Thymus (tissue), 11 donors: ENCODE results near the gene FAM89A. TPM values are rescaled to one million over a fixed set of nuclear protein-coding genes. Genes with fewer than 3 reads are reported as not detected.
"Not testable (repeated sequence)": the region's sequence is repeated elsewhere in the genome, so short reads cannot be mapped to it uniquely, and the experiment has no call there.

Experiments used
- DNase-seq, 9 donors: peaks; one replicate each; pipeline ENCODE4 v3.0.0-alpha.2; 2013; ENCODE audit warnings: low spot score in 9 of 9, low read depth in 6 of 9, missing footprints in 1 of 9
- H3K27ac ChIP-seq, 2 donors: one replicate each; pipeline ENCODE4 v1.5.1; 2013; ENCODE audit warnings: control low read depth in 1 of 2, low read depth in 1 of 2, low read length in 1 of 2, mild to moderate bottlenecking in 1 of 2, moderate library complexity in 1 of 2
- H3K27me3 ChIP-seq, 2 donors: one replicate each; pipeline ENCODE4 v1.5.1; 2013; ENCODE audit warnings: low read length in 1 of 2; ENCODE audit not compliant: control insufficient read depth in 2 of 2, insufficient read depth in 1 of 2
- H3K36me3 ChIP-seq, 2 donors: one replicate each; pipeline ENCODE4 v1.5.1; 2013; ENCODE audit warnings: low read length in 1 of 2, mild to moderate bottlenecking in 1 of 2, moderate library complexity in 1 of 2; ENCODE audit not compliant: control insufficient read depth in 2 of 2, insufficient read depth in 2 of 2
- H3K4me1 ChIP-seq, 2 donors: one replicate each; pipeline ENCODE4 v1.5.1; 2013; ENCODE audit warnings: low read length in 2 of 2; ENCODE audit not compliant: control insufficient read depth in 2 of 2, insufficient read depth in 2 of 2
- H3K4me3 ChIP-seq, 2 donors: one replicate each; pipeline ENCODE4 v1.5.1; 2013; ENCODE audit warnings: low read length in 2 of 2, control low read depth in 1 of 2, mild to moderate bottlenecking in 1 of 2
- H3K9me3 ChIP-seq, 2 donors: one replicate each; pipeline ENCODE4 v1.5.1; 2013; ENCODE audit warnings: low read length in 1 of 2, mild to moderate bottlenecking in 1 of 2; ENCODE audit not compliant: control insufficient read depth in 2 of 2, insufficient read depth in 1 of 2
- WGBS: extraction: QIAGEN DNeasy Blood & Tissue Kit; methylation state at CpG from one replicate; pipeline ENCODE4 v1.1.7; 2013; 5-methylcytosine and 5-hydroxymethylcytosine counted together
- polyA plus RNA-seq: library from polyadenylated mRNA; stranded (reverse); fragments of 200-250 nt; gene quantifications from one replicate; pipeline ENCODE4 v1.2.3, GENCODE V29; 2013
- total RNA-seq: library from RNA; stranded (reverse); fragments of 120-200 nt; gene quantifications from one replicate; pipeline ENCODE4 v1.2.4, GENCODE V29; 2013
- donor health status: healthy.

Gene FAM89A
- total and polyA plus RNA-seq, 2 donors, result 3.7 to 12.3 TPM

DNA sequence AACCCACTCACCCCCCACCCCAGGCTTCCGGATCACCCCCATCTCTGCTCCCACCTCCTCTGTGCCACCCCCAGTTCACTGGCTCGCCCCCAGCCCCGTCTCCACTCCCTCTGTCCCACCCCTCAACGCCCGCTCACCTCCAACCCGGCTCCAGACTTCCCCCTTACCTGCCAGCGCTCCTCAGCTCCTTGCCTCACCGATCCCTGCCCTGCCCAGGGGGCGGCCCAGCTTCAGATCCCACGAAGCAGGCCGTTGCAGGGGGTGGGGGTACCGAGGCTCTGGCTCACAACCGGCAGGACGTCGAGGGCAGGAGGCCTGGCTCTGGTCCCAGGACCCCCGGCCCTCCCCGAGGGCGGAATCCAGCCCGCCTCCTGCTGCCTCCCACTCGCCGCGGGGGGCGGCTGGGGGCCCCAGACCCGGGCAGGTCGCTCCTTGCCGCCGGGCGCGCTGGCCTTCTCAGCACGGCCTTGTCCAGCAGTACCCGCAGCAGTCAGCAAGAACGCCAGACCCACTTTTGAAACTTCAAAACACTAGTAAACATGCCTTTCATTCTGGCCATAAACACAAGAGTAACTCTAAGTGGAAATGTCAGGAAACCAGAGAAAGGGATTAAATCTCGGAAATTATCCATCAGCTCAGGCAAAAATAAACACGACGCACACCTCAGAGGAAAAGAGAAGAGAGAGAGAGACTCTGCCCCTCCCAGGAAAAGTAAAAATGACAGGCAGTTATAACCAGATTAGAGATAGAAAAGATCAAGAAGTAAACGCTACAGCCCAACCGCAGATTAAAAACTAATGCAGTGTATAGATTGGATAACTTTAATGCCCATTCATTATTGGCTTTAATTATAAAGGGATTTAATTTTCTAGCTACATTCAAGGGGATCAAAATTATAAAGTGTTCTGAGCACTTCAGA is 1.0 kb upstream of the FAM89A start:
- H3K4me3 ChIP-seq, result peak overlapping the region; percentile 48 to 74
- peaks cover 0 to 22% of the 10 kb centered on the region in 2 donors for H3K4me1 ChIP-seq
- no peaks in the 10 kb centered on the region for H3K9me3 ChIP-seq
- no peaks in the 10 kb centered on the region for H3K36me3 ChIP-seq
- peaks cover 30 to 59% of the 10 kb centered on the region in 2 donors for H3K27me3 ChIP-seq
- 20% methylated on average over 37 of the region's 37 CpGs for WGBS
- no peak overlapping the region for H3K27ac ChIP-seq
- DNase-seq, result peak in 1 of 9 donors; percentile 10

DNA sequence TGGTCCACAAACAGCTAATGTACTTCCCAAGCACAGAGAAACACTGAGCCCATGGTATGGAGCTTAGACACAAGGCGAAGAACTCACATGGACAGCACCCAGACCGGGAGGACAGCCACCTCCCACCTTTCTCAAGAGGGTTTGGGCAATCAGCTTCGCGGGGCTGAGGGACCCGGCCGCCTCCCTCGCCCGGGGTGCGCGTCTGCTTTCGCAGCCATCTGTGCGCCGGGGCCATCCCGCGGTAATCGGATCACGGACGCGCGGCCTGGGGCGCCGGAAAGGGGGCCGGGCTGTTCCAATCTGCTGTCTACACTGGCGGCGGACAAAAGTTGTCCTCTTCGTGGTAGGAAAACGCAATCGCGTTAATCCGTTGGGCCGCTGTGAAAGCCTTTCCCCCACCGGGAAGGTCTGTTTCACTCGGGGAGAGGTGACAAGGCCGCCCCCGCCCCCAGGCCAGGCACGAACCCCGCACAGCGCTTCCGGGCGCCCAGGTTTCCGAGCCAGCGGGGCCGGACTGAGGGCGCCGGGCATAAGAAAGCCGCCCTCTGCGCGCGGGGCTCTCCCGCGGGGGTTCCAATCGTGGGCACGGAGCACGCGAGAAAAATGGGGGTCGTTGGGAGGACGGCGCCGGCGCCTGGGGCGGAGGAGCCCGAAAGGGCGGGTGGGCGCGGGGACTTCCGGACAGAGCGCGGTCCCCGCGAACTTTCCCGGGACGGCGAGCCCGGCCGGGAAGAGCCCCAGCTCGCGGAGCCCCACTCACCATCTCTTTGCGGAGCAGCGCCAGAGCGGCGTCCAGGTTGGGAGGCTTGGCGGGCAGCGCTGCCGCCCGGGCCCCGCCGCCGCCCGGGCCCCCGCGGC is 664 bp downstream of the FAM89A start:
- Histone ChIP-seq H3K27me3 (peaks cover 30 to 55% of the 10 kb centered on the region in 2 donors), H3K9me3 (no peaks in the 10 kb centered on the region), H3K4me1 (peaks cover 0 to 22% of the 10 kb centered on the region in 2 donors), H3K36me3 (no peaks in the 10 kb centered on the region), H3K4me3 (peak overlapping the region; percentile 55 to 74), H3K27ac (no peak overlapping the region)
- peak in 3 of 9 donors; percentile 22 to 50 (median 27) for DNase-seq
- WGBS, result under 1% methylated on average over 91 of the region's 91 CpGs

DNA sequence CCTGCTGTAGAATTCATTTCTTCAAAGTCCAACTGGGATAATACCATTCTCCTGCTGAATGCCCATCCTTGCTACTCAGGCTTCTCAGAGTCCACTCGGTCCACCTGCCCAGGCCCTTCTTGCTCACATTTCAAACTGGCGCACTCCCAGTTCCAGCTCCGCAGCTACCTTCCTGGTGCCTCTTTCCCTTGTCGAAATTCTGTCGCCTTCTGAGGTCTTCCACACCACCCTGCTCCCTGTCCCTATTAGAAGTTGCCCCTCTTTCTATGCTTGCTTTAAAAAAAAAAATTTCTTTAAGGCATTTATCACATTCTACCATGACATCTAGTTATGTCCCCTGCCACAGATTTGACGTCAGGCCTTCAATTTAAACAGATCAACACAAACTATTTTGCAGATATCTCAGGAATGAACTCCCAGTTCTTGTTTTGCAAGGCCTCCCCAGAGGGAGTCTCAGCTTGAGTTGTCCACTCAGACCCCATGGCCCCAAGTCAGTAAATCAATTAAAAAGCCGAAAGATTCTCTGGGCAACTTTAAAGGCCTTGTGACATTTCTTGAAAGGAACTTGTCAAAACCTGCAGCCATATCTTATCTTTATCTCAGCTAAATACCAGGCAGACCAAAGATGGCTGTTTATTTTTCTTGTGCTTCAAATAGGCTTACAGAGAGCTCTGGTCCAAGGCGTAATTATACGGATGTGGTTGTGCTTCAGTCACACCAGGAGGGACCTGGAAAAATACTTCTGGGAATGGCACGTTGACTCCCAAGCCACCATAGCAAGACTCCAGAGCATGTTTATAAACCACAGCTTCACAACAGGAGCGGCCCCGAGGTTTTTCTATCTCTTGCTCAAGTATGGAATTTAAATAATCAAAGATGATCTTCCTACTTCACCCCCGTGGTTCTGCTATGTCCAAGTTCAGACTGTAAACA is 2.2 kb downstream of the FAM89A start:
- Histone ChIP-seq H3K4me1 (peaks cover 0 to 24% of the 10 kb centered on the region in 2 donors), H3K36me3 (no peaks in the 10 kb centered on the region), H3K4me3 (no peak overlapping the region), H3K27me3 (peaks cover 30 to 52% of the 10 kb centered on the region in 2 donors), H3K27ac (no peak overlapping the region), H3K9me3 (no peaks in the 10 kb centered on the region)
- DNase-seq, result no peak
- 96% methylated on average over 13 of the region's 13 CpGs for WGBS

DNA sequence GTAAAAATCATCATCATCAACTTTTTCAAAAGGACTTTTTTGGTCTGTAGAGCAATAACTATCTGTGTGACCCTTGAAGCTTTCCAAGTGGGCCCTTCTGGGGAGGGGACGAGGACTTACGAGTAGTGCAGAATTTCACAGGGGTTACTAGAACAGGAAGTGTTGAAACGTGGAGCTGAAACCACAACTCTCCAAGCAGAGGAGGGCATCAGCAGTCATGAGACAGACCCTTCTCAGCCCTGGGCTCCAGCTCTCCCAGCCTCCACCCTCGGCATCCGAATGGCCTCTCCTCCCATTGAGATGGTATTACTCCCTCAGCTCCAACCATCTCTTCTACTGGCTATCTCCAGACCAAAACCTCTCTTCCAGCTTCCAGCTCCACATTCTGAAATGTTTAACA is 3.6 kb downstream of the FAM89A start:
- peak in 1 of 9 donors; percentile 13 for DNase-seq
- Histone ChIP-seq H3K27me3 (peaks cover 29 to 41% of the 10 kb centered on the region in 2 donors), H3K4me3 (no peak overlapping the region), H3K27ac (no peak overlapping the region), H3K36me3 (no peaks in the 10 kb centered on the region), H3K4me1 (peaks cover 0 to 24% of the 10 kb centered on the region in 2 donors), H3K9me3 (no peaks in the 10 kb centered on the region)
- 12% methylated on average over 5 of the region's 5 CpGs for WGBS

DNA sequence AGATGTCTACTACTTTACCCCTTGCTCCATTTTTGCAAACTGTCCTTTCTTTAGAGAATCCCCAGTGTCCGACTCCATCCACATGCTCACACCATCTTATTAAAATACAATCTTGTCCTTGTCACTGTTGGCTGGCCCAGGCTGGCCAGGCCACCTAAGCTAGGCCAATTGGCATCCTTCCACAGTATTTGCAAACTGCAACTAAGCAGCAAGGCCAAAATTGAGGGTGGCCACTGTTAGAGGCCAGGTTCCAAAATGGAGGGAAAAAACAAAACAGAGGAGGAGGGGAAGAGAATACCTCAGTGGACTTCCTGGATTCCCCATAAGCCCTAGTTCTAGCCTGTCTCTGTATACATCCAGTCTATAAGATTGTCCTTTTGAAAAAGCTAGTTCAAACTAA is 4.3 kb downstream of the FAM89A start:
- Histone ChIP-seq H3K4me1 (peaks cover 0 to 23% of the 10 kb centered on the region in 2 donors), H3K27me3 (peaks cover 22 to 35% of the 10 kb centered on the region in 2 donors), H3K9me3 (no peaks in the 10 kb centered on the region), H3K4me3 (no peak overlapping the region), H3K27ac (no peak overlapping the region), H3K36me3 (no peaks in the 10 kb centered on the region)
- WGBS, result 98% methylated on average over 1 of the region's 1 CpG
- DNase-seq, result no peak

DNA sequence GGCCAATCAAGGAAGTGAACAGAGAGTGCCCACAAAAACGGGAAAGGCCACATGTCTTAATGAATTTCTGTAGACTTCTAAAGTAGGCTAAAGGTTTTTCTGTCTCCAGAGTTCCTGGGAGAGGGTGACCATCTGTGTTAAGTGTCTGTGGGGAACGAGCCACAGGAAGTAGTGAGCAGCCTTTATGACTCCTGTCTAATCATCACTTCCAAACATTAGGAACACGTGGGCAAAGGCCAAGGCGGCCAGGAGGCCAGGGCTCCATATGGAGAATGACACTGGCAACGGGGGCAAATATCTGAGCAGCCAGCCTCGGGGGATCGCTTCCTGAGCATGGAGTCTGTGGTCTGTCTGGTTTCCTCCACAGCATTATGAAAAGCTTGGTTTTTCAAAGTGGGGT is 7.1 kb downstream of the FAM89A start:
- peaks cover 2 to 13% of the 10 kb centered on the region in 2 donors for H3K27me3 ChIP-seq
- peaks cover 0 to 10% of the 10 kb centered on the region in 2 donors for H3K4me1 ChIP-seq
- H3K9me3 ChIP-seq, result no peaks in the 10 kb centered on the region
- WGBS, result 13% methylated on average over 7 of the region's 7 CpGs
- no peak overlapping the region for H3K27ac ChIP-seq
- DNase-seq, result no peak
- no peaks in the 10 kb centered on the region for H3K36me3 ChIP-seq
- no peak overlapping the region for H3K4me3 ChIP-seq

DNA sequence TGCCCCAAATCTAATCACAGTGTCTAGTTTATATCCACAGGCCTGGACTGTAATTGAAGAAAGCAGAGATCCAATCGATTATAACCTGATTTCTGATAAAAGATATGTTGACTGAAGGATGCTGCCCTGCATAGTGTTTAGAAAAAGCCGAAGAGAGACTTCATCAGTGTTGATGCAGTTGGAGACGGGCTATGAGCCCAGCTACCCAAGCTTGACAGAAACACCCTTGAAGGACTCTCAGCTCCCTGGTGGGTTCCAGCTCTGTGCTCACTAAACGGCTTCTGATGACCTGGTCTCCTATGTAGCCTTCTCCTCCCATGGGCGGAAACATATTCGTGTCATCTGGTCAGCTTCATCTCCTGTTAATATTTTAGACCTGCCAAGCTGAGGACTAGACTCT is 10.2 kb downstream of the FAM89A start:
- peaks cover 0 to 5% of the 10 kb centered on the region in 2 donors for H3K27me3 ChIP-seq
- H3K4me1 ChIP-seq, result peaks cover 0 to 5% of the 10 kb centered on the region in 2 donors
- no peaks in the 10 kb centered on the region for H3K36me3 ChIP-seq
- no peaks in the 10 kb centered on the region for H3K9me3 ChIP-seq
- no peak for DNase-seq
- 97% methylated on average over 6 of the region's 6 CpGs for WGBS
- H3K4me3 ChIP-seq, result no peak overlapping the region
- H3K27ac ChIP-seq, result no peak overlapping the region

DNA sequence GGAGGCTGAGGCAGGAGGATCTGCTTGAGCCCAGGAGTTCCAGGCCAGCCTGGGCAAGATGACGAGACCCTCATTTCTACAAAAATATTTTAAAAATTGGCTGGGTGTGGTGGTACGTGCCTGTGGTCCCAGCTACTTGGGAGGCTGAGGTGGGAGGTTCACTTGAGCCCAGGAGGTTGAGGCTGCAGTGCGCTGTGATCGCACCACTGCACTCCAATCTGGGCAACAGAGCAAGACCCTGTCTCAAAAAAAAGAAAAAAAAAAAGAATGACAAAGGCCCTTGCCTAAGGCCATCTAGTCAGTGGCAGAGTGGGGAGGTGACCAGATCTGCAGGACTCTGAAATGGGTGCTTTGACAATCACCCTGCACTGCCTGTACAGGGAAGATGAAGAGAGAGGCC is 10.8 kb downstream of the FAM89A start:
- DNase-seq, result not testable (repeated sequence)
- WGBS, result 98% methylated on average over 4 of the region's 4 CpGs

More for the DNA sequence above, 10.8 kb downstream of the FAM89A start:
- not testable (repeated sequence) for H3K4me1 ChIP-seq, H3K27ac ChIP-seq, H3K4me3 ChIP-seq, H3K27me3 ChIP-seq, H3K36me3 ChIP-seq, H3K9me3 ChIP-seq
